Measurements from ENCODE around the gene ASPG.
"Not testable (repeated sequence)": the region's sequence is repeated elsewhere in the genome, so short reads cannot be mapped to it uniquely, and the experiment has no call there.

ASPG gene

DNA sequence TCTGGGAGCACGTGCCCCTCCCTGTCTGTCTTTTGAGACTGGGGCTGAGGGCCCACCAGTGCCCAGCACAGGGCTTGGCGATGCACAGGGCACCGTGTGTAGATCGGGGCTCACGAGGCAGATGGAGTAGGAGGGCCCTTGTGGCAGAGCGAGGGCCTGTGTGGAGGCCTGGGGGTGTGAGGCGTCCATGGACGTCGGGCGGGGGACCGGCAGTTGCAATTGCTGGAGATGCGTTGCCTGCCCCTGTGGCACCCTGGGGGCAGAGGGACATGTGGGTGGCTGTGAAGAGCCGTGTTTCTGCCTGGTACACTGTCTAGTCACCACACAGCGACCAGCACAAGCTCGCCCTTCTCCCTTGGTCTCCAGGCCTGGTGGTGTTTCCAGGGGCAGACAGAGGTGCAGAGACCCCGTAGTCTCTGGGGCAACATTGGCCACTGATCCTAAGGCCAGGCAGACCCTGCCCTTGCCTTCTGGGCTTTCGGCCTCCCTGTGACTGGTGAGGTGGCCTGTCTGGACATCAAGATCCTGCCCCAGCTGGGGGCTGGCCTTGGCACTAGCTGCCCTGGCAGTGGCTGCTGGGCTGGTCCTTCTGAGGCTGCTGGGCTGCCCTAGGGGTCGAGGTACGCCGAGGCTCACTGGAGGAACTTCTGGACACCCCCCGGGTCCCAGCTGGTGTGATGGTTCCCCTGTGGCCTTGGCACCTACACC, 67.3 kb downstream of the ASPG start:
- Histone ChIP-seq H3K9ac (no peak overlapping the region; a peak in 1 of 22 replicates), H4K20me1 (peaks cover 0 to 88% (median 53%) of the 10 kb centered on the region in 11 experiments; a peak in 16 of 22 replicates), H3K27me3 (no peaks in the 10 kb centered on the region), H3K4me1 (peaks cover 34 to 74% (median 63%) of the 10 kb centered on the region in 10 experiments), H3K9me3 (replicated peaks in 1 of 11) (no peaks in the 10 kb centered on the region), H3K4me3 (no peak overlapping the region), H3K36me3 (peaks cover 0 to 16% (median 11%) of the 10 kb centered on the region in 11 experiments; a peak in 8 of 22 replicates), H3K4me2 (no peak overlapping the region), H3K27ac (no peak overlapping the region)
- no peak for TF ChIP-seq Cebpa-rat (IDR thresholded peaks at IDR 0.05)

DNA sequence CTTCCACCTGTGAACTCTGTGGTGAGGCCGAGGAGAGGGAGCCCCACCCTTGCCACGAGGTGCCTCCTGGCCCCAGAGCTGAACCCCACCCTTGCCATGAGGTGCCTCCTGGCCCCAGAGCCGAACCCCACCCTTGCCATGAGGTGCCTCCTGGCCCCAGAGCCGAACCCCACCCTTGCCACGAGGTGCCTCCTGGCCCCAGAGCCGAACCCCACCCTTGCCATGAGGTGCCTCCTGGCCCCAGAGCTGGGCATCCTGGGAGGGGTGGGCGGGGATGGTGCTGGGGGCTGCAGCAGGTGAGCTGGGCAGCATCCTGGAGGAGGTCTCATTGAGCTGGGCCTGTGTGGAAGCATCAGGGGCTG, 67.9 kb downstream of the ASPG start:
- H3K4me3 ChIP-seq, H3K27ac ChIP-seq: not testable (repeated sequence)

DNA sequence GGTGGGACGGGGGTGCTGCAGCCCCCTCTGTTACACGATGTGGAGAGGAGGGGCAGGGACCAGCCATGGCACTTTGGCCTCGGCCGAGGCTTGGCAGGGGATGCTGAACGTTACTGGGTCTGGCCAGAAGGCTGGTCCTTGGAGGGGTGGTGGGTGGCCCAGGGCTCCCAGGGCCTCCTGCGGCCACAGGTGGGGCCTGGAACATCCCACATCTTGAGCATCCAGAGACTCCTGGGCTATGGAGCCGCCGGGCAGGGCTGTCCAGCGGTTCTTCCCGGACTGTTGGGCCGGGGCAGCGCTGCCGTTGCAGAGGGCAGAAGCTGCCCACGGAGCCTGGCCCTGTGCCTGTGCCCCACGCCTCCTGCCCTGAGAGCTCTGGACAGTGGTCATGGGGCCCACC, 68.7 kb downstream of the ASPG start:
- Histone ChIP-seq H3K4me3 (no peak overlapping the region), H3K4me2 (peak overlapping the region in 8 of 11 experiments; percentile 54 to 86 (median 76); a peak in 9 of 22 replicates), H3K36me3 (peaks cover 0 to 19% (median 11%) of the 10 kb centered on the region in 11 experiments; a peak in 8 of 22 replicates), H3K27me3 (no peaks in the 10 kb centered on the region), H3K27ac (no peak overlapping the region), H3K4me1 (peaks cover 28 to 81% (median 67%) of the 10 kb centered on the region in 10 experiments), H4K20me1 (peaks cover 0 to 90% (median 53%) of the 10 kb centered on the region in 11 experiments; a peak in 16 of 22 replicates), H3K9ac (no peak overlapping the region), H3K9me3 (replicated peaks in 1 of 11) (no peaks in the 10 kb centered on the region)
- TF ChIP-seq Cebpa-rat (IDR thresholded peaks at IDR 0.05): no peak

More for the DNA sequence above, 67.9 kb downstream of the ASPG start:
- Histone ChIP-seq H3K36me3 (peaks cover 0 to 19% (median 11%) of the 10 kb centered on the region in 11 experiments; a peak in 8 of 22 replicates), H4K20me1 (peaks cover 0 to 89% (median 56%) of the 10 kb centered on the region in 11 experiments; a peak in 16 of 22 replicates), H3K4me1 (peaks cover 34 to 80% (median 68%) of the 10 kb centered on the region in 10 experiments)
- not testable (repeated sequence) for H3K9me3 ChIP-seq (replicated peaks in 1 of 11); H3K9ac ChIP-seq; H3K4me2 ChIP-seq; H3K27me3 ChIP-seq

- peak overlapping the region; percentile 40 to 91 (median 75); a peak in 21 of 22 replicates for H3K4me2 ChIP-seq
- peak overlapping the region in 3 of 11 experiments; percentile 41 to 44 (median 41); a peak in 4 of 22 replicates for H3K9ac ChIP-seq
- TF ChIP-seq Cebpa-rat (IDR thresholded peaks at IDR 0.05): no peak
- H3K9me3 ChIP-seq (replicated peaks in 1 of 11): no peaks in the 10 kb centered on the region
- H4K20me1 ChIP-seq: peaks cover 0 to 93% (median 44%) of the 10 kb centered on the region in 11 experiments; a peak in 16 of 22 replicates
- peaks cover 17 to 81% (median 59%) of the 10 kb centered on the region in 10 experiments for H3K4me1 ChIP-seq
- peaks cover 0 to 19% (median 11%) of the 10 kb centered on the region in 11 experiments; a peak in 8 of 22 replicates for H3K36me3 ChIP-seq
- H3K27me3 ChIP-seq: no peaks in the 10 kb centered on the region
- H3K4me3 ChIP-seq: no peak overlapping the region
- no peak overlapping the region for H3K27ac ChIP-seq
These were observed 70.0 kb downstream of the ASPG start for GRCh38 chr14:104155513-104155912.

DNA sequence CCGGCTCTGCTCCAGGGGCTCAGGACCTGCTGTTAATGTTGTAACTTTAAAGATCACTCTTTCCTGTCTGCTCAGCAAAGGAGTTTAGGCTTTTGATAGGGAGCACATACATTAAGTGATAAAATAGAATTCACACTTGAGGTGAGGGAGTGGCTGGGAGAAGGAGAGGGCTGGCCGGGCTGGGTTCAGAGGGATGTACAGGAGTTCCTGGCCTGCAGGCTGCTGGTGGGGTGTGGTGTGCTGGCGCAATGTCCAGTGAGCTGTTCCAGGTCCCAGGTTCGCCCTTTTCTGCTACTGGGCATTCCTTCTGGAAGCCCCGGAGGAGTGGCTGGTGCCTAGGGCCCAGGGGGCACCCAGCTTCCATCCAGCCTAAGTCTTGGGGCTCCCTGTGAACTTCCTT, 70.6 kb downstream of the ASPG start:
- TF ChIP-seq Cebpa-rat (IDR thresholded peaks at IDR 0.05): no peak
- H3K27me3 ChIP-seq: no peaks in the 10 kb centered on the region
- no peak overlapping the region for H3K4me3 ChIP-seq
- H3K4me1 ChIP-seq: peaks cover 11 to 75% (median 52%) of the 10 kb centered on the region in 10 experiments; a peak in 19 of 20 replicates
- no peak overlapping the region; a peak in 1 of 22 replicates for H3K27ac ChIP-seq
- H3K4me2 ChIP-seq: peak overlapping the region in 9 of 11 experiments; percentile 54 to 91 (median 76); a peak in 15 of 22 replicates
- peak overlapping the region in 3 of 11 experiments; percentile 41 to 44 (median 41); a peak in 4 of 22 replicates for H3K9ac ChIP-seq
- H3K9me3 ChIP-seq (replicated peaks in 1 of 11): no peaks in the 10 kb centered on the region
- peaks cover 0 to 19% (median 11%) of the 10 kb centered on the region in 11 experiments; a peak in 8 of 22 replicates for H3K36me3 ChIP-seq
- H4K20me1 ChIP-seq: peaks cover 0 to 91% (median 38%) of the 10 kb centered on the region in 11 experiments; a peak in 16 of 22 replicates

- H4K20me1 ChIP-seq: peaks cover 0 to 82% (median 30%) of the 10 kb centered on the region in 11 experiments; a peak in 16 of 22 replicates
- H3K4me1 ChIP-seq: peaks cover 11 to 72% (median 49%) of the 10 kb centered on the region in 10 experiments; a peak in 19 of 20 replicates
- H3K27ac ChIP-seq: no peak overlapping the region
- TF ChIP-seq Cebpa-rat (IDR thresholded peaks at IDR 0.05): no peak
- H3K27me3 ChIP-seq: no peaks in the 10 kb centered on the region
- no peaks in the 10 kb centered on the region for H3K9me3 ChIP-seq (replicated peaks in 1 of 11)
- H3K9ac ChIP-seq: no peak overlapping the region; a peak in 1 of 22 replicates
- H3K36me3 ChIP-seq: peaks cover 0 to 18% (median 8%) of the 10 kb centered on the region in 11 experiments; a peak in 8 of 22 replicates
- no peak overlapping the region for H3K4me3 ChIP-seq
- H3K4me2 ChIP-seq: peak overlapping the region in 4 of 11 experiments; percentile 77 to 91 (median 82); a peak in 8 of 22 replicates
These were observed 71.8 kb downstream of the ASPG start for GRCh38 chr14:104157016-104157928.

GRCh38 chr14:104158827-104159798, 73.6 kb downstream of the ASPG start:
- no peaks in the 10 kb centered on the region for H3K9me3 ChIP-seq (replicated peaks in 1 of 11)
- no peaks in the 10 kb centered on the region for H3K27me3 ChIP-seq
- no peak overlapping the region for H3K4me3 ChIP-seq
- H3K9ac ChIP-seq: no peak overlapping the region
- H4K20me1 ChIP-seq: peaks cover 0 to 84% (median 25%) of the 10 kb centered on the region in 11 experiments; a peak in 16 of 22 replicates
- H3K27ac ChIP-seq: no peak overlapping the region
- TF ChIP-seq Cebpa-rat (IDR thresholded peaks at IDR 0.05): no peak
- H3K4me1 ChIP-seq: peaks cover 11 to 81% (median 51%) of the 10 kb centered on the region in 10 experiments; a peak in 19 of 20 replicates
- H3K36me3 ChIP-seq: peaks cover 0 to 10% (median 0%) of the 10 kb centered on the region in 11 experiments; a peak in 3 of 22 replicates
- H3K4me2 ChIP-seq: peak overlapping the region in 3 of 11 experiments; percentile 7 to 30 (median 20); a peak in 3 of 22 replicates

Data from BLaER1 treated with 17β-estradiol and CSF1 and Interleukin-3, amounts not matched to agents 10 nM and 100 nM (cell line).